HEK293 (cell line): ENCODE measurements around the gene INTS7.
A peak's percentile ranks its signal among the peaks of the same experiment; 100 is the strongest.
"Not testable (repeated sequence)": the region's sequence is repeated elsewhere in the genome, so short reads cannot be mapped to it uniquely, and the experiment has no call there.

ENCODE experiments used
- CTCF ChIA-PET: fragments of 350-600 bp; formaldehyde crosslinking; extraction: SDS; loops from one replicate; lab custom pipeline; 2021; ENCODE audit warnings: antibody characterized with exemption; lab: Yijun Ruan, JAX
- POLR2A ChIA-PET: fragments of 300-600 bp; formaldehyde crosslinking; extraction: SDS; loops from one replicate; lab custom pipeline; 2020; ENCODE audit warnings: antibody characterized with exemption, inconsistent platforms; lab: Yijun Ruan, JAX
- H3K27ac ChIP-seq: fragments of 200-500 bp; sonication (Bioruptor generic); 2 replicates; pipeline ENCODE4 v1.5.1; 2014; ENCODE audit warnings: low read depth, low read length, control low read depth, inconsistent platforms; ENCODE audit errors: extremely low read depth
- H3K36me3 ChIP-seq, 2 experiments: fragments of 200-500 bp in 1 of 2; sonication (Bioruptor generic) in 1 of 2; 1 replicate in 1 of 2; 2 replicates in 1 of 2; pipeline ENCODE4 v1.5.1; 2014 to 2017; ENCODE audit warnings: inconsistent platforms in 2 of 2, low read length in 2 of 2; ENCODE audit not compliant: control insufficient read depth in 2 of 2, insufficient read depth in 1 of 2
- H3K4me1 ChIP-seq: fragments of 200-500 bp; sonication (Bioruptor generic); 2 replicates; pipeline ENCODE4 v1.5.1; 2014; ENCODE audit warnings: mild to moderate bottlenecking, low read length, inconsistent platforms; ENCODE audit not compliant: control insufficient read depth, insufficient read depth
- H3K4me3 ChIP-seq: 2 replicates; pipeline ENCODE4 v1.5.1; 2011; ENCODE audit warnings: low read depth, mild to moderate bottlenecking, control low read depth, low read length, moderate library complexity
- H3K9me3 ChIP-seq: fragments of 200-500 bp; sonication (Bioruptor generic); 2 replicates; pipeline ENCODE4 v1.5.1; 2014; ENCODE audit warnings: low read depth, low read length, inconsistent platforms; ENCODE audit not compliant: control insufficient read depth, insufficient read depth
- PRDM1 ChIP-seq: fragments of 450-650 bp; formaldehyde crosslinking; IDR thresholded peaks from 2 replicates; pipeline ENCODE4; 2016; ENCODE audit warnings: missing biosample characterization, missing genetic modification characterization
- ZBTB8A ChIP-seq: fragments of 450-650 bp; formaldehyde crosslinking; IDR thresholded peaks from 2 replicates; pipeline ENCODE4 v1.5.1; 2016; ENCODE audit warnings: missing biosample characterization, missing genetic modification characterization
- ZIC2 ChIP-seq: fragments of 450-650 bp; formaldehyde crosslinking; IDR thresholded peaks from 2 replicates; pipeline ENCODE4 v1.5.1; 2016; ENCODE audit warnings: missing biosample characterization, missing genetic modification characterization
- ZNF114 ChIP-seq: fragments of 450-650 bp; formaldehyde crosslinking; IDR thresholded peaks from 2 replicates; pipeline ENCODE4 v1.5.0; 2017; ENCODE audit warnings: missing biosample characterization, missing genetic modification characterization
- ZNF202 ChIP-seq: fragments of 450-650 bp; formaldehyde crosslinking; IDR thresholded peaks from 2 replicates; pipeline ENCODE4 v1.5.1; 2016; ENCODE audit warnings: missing biosample characterization, missing genetic modification characterization, borderline replicate concordance
- ZNF394 ChIP-seq: fragments of 450-650 bp; formaldehyde crosslinking; IDR thresholded peaks from 2 replicates; pipeline ENCODE4 v1.5.1; 2016; ENCODE audit warnings: missing biosample characterization, missing genetic modification characterization, mild to moderate bottlenecking, moderate library complexity, borderline replicate concordance
- ZNF423 ChIP-seq: fragments of 450-650 bp; formaldehyde crosslinking; IDR thresholded peaks from 2 replicates; pipeline ENCODE4 v1.5.1; 2016; ENCODE audit warnings: missing biosample characterization, missing genetic modification characterization
- ZNF426 ChIP-seq: fragments of 450-650 bp; formaldehyde crosslinking; IDR thresholded peaks from 2 replicates; pipeline ENCODE4 v1.5.1; 2017; ENCODE audit warnings: missing biosample characterization, missing genetic modification characterization, mild to moderate bottlenecking, inconsistent platforms, moderate library complexity
- ZNF514 ChIP-seq: fragments of 450-650 bp; formaldehyde crosslinking; IDR thresholded peaks from 2 replicates; pipeline ENCODE4 v1.5.1; 2016; ENCODE audit warnings: missing biosample characterization, missing genetic modification characterization
- ZNF555 ChIP-seq: fragments of 450-650 bp; formaldehyde crosslinking; conservative IDR thresholded peaks from 2 replicates; pipeline ENCODE4 v1.5.1; 2017; ENCODE audit warnings: missing biosample characterization, mild to moderate bottlenecking, missing genetic modification characterization, inconsistent platforms
- ZNF560 ChIP-seq: fragments of 450-650 bp; formaldehyde crosslinking; IDR thresholded peaks from 2 replicates; pipeline ENCODE4 v1.5.1; 2017; ENCODE audit warnings: missing biosample characterization, missing genetic modification characterization, borderline replicate concordance
- ZNF623 ChIP-seq: fragments of 450-650 bp; formaldehyde crosslinking; IDR thresholded peaks from 2 replicates; pipeline ENCODE4 v1.5.1; 2016; ENCODE audit warnings: missing biosample characterization, missing genetic modification characterization
- ZNF654 ChIP-seq: fragments of 450-650 bp; formaldehyde crosslinking; IDR thresholded peaks from 2 replicates; pipeline ENCODE4 v1.5.1; 2016; ENCODE audit warnings: low read depth, missing biosample characterization, missing genetic modification characterization
- ZNF664 ChIP-seq: fragments of 450-650 bp; formaldehyde crosslinking; IDR thresholded peaks from 2 replicates; pipeline ENCODE4 v1.5.1; 2016; ENCODE audit warnings: missing biosample characterization, missing genetic modification characterization
- ZXDB ChIP-seq: fragments of 450-650 bp; formaldehyde crosslinking; IDR thresholded peaks from 2 replicates; pipeline ENCODE4 v1.5.1; 2016; ENCODE audit warnings: missing biosample characterization, missing genetic modification characterization
- TF ChIP-seq, protein P1 (sequence below): fragments of 450-650 bp; formaldehyde crosslinking; conservative IDR thresholded peaks from 2 replicates; pipeline ENCODE4 v1.5.1; 2016; ENCODE audit warnings: low read depth, missing biosample characterization, missing genetic modification characterization
- TF ChIP-seq, protein P2 (sequence below): fragments of 450-650 bp; formaldehyde crosslinking; IDR thresholded peaks from 2 replicates; pipeline ENCODE4 v1.5.1; 2016; ENCODE audit warnings: missing biosample characterization, missing genetic modification characterization
- TF ChIP-seq, protein P3 (sequence below): fragments of 450-650 bp; formaldehyde crosslinking; conservative IDR thresholded peaks from 2 replicates; pipeline ENCODE4 v1.5.1; 2016; ENCODE audit warnings: low read depth, missing biosample characterization, missing genetic modification characterization

Gene INTS7

DNA sequence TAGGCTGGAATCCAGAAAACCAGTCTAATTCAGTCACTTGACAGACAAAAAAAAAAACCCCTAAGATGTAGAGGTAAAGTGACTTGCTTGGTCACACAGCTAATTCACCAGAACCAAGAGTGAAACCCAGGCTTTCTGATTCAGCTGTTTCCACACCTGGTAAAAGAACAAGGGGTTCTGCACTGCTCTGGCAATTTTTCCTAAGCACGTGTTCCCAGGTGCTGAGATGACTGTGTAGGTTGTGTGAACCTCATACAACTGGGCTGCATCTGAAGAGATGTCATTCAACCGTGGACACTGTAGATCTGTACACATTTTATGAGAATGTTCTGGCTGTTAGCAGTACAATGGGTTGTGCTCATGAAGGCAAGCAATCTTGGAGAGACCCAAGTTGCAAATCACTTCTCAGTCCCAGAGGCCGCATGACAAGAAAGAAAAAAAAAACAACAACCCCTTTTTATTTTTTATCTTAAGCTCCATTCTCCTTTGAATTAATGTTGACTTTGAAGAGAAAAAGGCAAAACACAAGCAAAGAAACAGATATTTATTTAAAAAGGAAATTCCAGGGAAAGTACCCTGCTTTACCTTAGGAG lies 95.4 kb downstream of the INTS7 start:
- ChIA-PET CTCF (interaction anchor here (0.6 to 1.0 kb wide), 3 partner anchors 12 to 350 kb away, joined by 3 read pairs; no protein-coding TSS in a partner anchor), POLR2A (interaction anchor here (0.6 to 0.7 kb wide), 2 partner anchors 13 to 1563 kb away, joined by 3 read pairs; no protein-coding TSS in a partner anchor)
- Histone ChIP-seq H3K4me1 (no peaks in the 10 kb centered on the region), H3K4me3 (no peak overlapping the region), H3K36me3 (peaks cover 7 to 43% of the 10 kb centered on the region in 2 experiments), H3K9me3 (no peaks in the 10 kb centered on the region), H3K27ac (no peak overlapping the region)
- no peak for TF ChIP-seq ZIC2
- TF ChIP-seq ZNF114: no peak
- no peak for TF ChIP-seq ZNF560 (tag by site-specific recombination)
- no peak for TF ChIP-seq ZNF514
- TF ChIP-seq ZNF423: no peak

DNA sequence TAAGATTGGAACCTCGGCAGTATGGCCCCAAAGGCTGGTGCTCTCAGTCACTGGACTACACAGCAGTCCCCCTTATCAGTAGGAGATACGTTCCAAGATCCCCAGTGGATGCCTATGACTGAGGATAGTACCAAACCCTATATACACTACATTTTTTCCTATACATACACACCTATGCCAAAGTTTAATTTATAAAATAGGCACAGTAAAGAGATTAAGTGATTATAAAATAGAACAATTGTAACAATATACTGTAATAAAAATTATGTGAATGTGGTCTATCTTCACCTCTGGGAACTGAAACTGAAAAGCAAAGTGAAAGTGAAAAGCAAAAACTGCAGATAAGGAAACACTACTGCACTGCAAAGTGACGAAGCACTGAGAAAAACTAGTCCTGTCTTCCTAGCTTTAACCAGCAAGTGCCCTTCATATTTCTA lies 96.8 kb downstream of the INTS7 start:
- POLR2A ChIA-PET: no interaction called here
- Histone ChIP-seq H3K27ac (no peak overlapping the region), H3K9me3 (no peaks in the 10 kb centered on the region), H3K36me3 (peaks cover 2 to 29% of the 10 kb centered on the region in 2 experiments)
- TF ChIP-seq ZXDB (tag by site-specific recombination): no peak
- peak; percentile 52; the same call in 1 of the 2 replicates for TF ChIP-seq PRDM1 (tag by site-specific recombination)
- TF ChIP-seq, all 188 proteins: peak for 1
- Histone ChIP-seq H3K4me3 (no peak overlapping the region), H3K4me1 (no peaks in the 10 kb centered on the region)
- CTCF ChIA-PET: interaction anchor here (0.5 to 1.4 kb wide), 4 partner anchors 8 to 258 kb away, joined by 3 to 4 read pairs (median 3); no protein-coding TSS in a partner anchor

DNA sequence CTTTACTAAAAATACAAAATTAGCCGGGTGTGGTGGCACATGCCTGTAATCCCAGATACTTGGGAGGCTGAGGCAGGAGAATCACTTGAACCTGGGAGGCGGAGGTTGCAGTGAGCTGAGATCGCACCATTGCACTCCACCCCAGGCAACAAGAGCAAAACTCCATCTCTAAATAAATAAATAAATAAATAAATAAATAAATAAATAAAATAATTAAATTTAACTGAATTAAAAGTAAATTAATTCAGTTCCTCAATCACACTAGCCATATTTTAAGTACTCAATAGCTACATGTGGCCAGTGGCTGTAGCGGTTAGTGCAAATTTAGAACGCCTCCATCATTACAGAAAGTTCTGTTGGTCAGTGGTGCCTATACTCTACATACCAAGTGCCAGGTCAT lies 97.9 kb downstream of the INTS7 start:
- TF ChIP-seq ZXDB (tag by site-specific recombination) (peak; percentile 27; the same call in 1 of the 2 replicates), ZNF555 (tag by site-specific recombination) (peak; percentile 45), ZNF623 (peak; percentile 63), ZNF394 (tag by site-specific recombination) (peak; percentile 79; the same call in 1 of the 2 replicates), ZNF426 (tag by site-specific recombination) (peak; percentile 66), ZNF664 (tag by site-specific recombination) (0 out of 2 replicates have a peak, but pooled peaks have one; percentile 20), ZNF654 (tag by site-specific recombination) (peak; percentile 12; the same call in 1 of the 2 replicates), ZNF202 (tag by site-specific recombination) (peak; percentile 19; the same call in 1 of the 2 replicates), ZBTB8A (tag by site-specific recombination) (peak; percentile 45; the same call in 1 of the 2 replicates)
- TF ChIP-seq, protein P1, sequence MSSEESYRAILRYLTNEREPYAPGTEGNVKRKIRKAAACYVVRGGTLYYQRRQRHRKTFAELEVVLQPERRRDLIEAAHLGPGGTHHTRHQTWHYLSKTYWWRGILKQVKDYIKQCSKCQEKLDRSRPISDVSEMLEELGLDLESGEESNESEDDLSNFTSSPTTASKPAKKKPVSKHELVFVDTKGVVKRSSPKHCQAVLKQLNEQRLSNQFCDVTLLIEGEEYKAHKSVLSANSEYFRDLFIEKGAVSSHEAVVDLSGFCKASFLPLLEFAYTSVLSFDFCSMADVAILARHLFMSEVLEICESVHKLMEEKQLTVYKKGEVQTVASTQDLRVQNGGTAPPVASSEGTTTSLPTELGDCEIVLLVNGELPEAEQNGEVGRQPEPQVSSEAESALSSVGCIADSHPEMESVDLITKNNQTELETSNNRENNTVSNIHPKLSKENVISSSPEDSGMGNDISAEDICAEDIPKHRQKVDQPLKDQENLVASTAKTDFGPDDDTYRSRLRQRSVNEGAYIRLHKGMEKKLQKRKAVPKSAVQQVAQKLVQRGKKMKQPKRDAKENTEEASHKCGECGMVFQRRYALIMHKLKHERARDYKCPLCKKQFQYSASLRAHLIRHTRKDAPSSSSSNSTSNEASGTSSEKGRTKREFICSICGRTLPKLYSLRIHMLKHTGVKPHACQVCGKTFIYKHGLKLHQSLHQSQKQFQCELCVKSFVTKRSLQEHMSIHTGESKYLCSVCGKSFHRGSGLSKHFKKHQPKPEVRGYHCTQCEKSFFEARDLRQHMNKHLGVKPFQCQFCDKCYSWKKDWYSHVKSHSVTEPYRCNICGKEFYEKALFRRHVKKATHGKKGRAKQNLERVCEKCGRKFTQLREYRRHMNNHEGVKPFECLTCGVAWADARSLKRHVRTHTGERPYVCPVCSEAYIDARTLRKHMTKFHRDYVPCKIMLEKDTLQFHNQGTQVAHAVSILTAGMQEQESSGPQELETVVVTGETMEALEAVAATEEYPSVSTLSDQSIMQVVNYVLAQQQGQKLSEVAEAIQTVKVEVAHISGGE (tag by site-specific recombination): peak; percentile 61
- TF ChIP-seq, protein P2, sequence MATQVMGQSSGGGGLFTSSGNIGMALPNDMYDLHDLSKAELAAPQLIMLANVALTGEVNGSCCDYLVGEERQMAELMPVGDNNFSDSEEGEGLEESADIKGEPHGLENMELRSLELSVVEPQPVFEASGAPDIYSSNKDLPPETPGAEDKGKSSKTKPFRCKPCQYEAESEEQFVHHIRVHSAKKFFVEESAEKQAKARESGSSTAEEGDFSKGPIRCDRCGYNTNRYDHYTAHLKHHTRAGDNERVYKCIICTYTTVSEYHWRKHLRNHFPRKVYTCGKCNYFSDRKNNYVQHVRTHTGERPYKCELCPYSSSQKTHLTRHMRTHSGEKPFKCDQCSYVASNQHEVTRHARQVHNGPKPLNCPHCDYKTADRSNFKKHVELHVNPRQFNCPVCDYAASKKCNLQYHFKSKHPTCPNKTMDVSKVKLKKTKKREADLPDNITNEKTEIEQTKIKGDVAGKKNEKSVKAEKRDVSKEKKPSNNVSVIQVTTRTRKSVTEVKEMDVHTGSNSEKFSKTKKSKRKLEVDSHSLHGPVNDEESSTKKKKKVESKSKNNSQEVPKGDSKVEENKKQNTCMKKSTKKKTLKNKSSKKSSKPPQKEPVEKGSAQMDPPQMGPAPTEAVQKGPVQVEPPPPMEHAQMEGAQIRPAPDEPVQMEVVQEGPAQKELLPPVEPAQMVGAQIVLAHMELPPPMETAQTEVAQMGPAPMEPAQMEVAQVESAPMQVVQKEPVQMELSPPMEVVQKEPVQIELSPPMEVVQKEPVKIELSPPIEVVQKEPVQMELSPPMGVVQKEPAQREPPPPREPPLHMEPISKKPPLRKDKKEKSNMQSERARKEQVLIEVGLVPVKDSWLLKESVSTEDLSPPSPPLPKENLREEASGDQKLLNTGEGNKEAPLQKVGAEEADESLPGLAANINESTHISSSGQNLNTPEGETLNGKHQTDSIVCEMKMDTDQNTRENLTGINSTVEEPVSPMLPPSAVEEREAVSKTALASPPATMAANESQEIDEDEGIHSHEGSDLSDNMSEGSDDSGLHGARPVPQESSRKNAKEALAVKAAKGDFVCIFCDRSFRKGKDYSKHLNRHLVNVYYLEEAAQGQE (tag by site-specific recombination): peak; percentile 44; the same call in 1 of the 2 replicates
- TF ChIP-seq, protein P3, sequence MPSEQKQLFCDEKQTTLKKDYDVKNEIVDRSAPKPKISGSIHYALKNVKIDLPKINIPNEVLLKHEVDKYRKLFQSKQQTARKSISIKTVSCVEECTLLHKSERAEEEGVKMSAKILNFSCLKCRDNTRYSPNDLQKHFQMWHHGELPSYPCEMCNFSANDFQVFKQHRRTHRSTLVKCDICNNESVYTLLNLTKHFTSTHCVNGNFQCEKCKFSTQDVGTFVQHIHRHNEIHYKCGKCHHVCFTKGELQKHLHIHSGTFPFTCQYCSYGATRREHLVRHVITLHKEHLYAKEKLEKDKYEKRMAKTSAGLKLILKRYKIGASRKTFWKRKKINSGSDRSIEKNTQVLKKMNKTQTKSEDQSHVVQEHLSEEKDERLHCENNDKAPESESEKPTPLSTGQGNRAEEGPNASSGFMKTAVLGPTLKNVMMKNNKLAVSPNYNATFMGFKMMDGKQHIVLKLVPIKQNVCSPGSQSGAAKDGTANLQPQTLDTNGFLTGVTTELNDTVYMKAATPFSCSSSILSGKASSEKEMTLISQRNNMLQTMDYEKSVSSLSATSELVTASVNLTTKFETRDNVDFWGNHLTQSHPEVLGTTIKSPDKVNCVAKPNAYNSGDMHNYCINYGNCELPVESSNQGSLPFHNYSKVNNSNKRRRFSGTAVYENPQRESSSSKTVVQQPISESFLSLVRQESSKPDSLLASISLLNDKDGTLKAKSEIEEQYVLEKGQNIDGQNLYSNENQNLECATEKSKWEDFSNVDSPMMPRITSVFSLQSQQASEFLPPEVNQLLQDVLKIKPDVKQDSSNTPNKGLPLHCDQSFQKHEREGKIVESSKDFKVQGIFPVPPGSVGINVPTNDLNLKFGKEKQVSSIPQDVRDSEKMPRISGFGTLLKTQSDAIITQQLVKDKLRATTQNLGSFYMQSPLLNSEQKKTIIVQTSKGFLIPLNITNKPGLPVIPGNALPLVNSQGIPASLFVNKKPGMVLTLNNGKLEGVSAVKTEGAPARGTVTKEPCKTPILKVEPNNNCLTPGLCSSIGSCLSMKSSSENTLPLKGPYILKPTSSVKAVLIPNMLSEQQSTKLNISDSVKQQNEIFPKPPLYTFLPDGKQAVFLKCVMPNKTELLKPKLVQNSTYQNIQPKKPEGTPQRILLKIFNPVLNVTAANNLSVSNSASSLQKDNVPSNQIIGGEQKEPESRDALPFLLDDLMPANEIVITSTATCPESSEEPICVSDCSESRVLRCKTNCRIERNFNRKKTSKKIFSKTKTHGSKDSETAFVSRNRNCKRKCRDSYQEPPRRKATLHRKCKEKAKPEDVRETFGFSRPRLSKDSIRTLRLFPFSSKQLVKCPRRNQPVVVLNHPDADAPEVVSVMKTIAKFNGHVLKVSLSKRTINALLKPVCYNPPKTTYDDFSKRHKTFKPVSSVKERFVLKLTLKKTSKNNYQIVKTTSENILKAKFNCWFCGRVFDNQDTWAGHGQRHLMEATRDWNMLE (tag by site-specific recombination): peak; percentile 83
- H3K9me3 ChIP-seq, H3K4me3 ChIP-seq, POLR2A ChIA-PET, H3K27ac ChIP-seq, H3K4me1 ChIP-seq: not testable (repeated sequence)
- H3K36me3 ChIP-seq: peaks cover 0 to 18% of the 10 kb centered on the region in 2 experiments
- CTCF ChIA-PET: interaction anchor here (1.4 kb wide), 1 partner anchor 257 kb away, joined by 3 read pairs; no protein-coding TSS in a partner anchor
